Hepatic stellate cell (primary cell): ENCODE results near the gene ESYT2.
"Not testable (repeated sequence)": the region's sequence is repeated elsewhere in the genome, so short reads cannot be mapped to it uniquely, and the experiment has no call there.

Source experiments
- DNase-seq: peaks from one replicate; pipeline ENCODE4 v3.0.0; 2011; ENCODE audit warnings: low spot score

ESYT2 gene

GRCh38 chr7:158829342-158830210 is at the start of gene ESYT2:
TSS of gene ESYT2 (minus strand) at chr7:158829509. CDS start at chr7:158829418, 91 bp downstream.
- peak; percentile 96 for DNase-seq

GRCh38 chr7:158878151-158879079 is 49.1 kb upstream of the ESYT2 start:
- not testable (repeated sequence) for DNase-seq

GRCh38 chr7:158876984-158877383 is 47.7 kb upstream of the ESYT2 start:
- DNase-seq: no peak

GRCh38 chr7:158869876-158870275 is 40.6 kb upstream of the ESYT2 start:
- DNase-seq: no peak

- DNase-seq: no peak
Observed at GRCh38 chr7:158868764-158869410, 39.6 kb upstream of the ESYT2 start.

- no peak for DNase-seq
Observed at GRCh38 chr7:158867214-158867984, 38.1 kb upstream of the ESYT2 start.

- no peak for DNase-seq
Observed at GRCh38 chr7:158865977-158866376, 36.7 kb upstream of the ESYT2 start.

- DNase-seq: no peak
Observed at GRCh38 chr7:158865462-158865922, 36.2 kb upstream of the ESYT2 start.

- no peak for DNase-seq
Observed at GRCh38 chr7:158864833-158865232, 35.5 kb upstream of the ESYT2 start.

GRCh38 chr7:158864507-158864820 is 35.2 kb upstream of the ESYT2 start:
- DNase-seq: no peak

GRCh38 chr7:158863611-158864506 is 34.5 kb upstream of the ESYT2 start:
- DNase-seq: peak; percentile 80

- not testable (repeated sequence) for DNase-seq
Observed at GRCh38 chr7:158862985-158863610, 33.8 kb upstream of the ESYT2 start.

- DNase-seq: no peak
Observed at GRCh38 chr7:158861936-158862704, 32.8 kb upstream of the ESYT2 start.

GRCh38 chr7:158861004-158861787 is 31.9 kb upstream of the ESYT2 start:
- DNase-seq: no peak

- DNase-seq: no peak
Observed at GRCh38 chr7:158860394-158860793, 31.1 kb upstream of the ESYT2 start.

- no peak for DNase-seq
Observed at GRCh38 chr7:158858592-158859503, 29.5 kb upstream of the ESYT2 start.
